A204.1 (cell line): ENCODE measurements around the gene KIFAP3.

Experiments used
- FAIRE-seq: peaks from 2 replicates; lab custom pipeline; 2012; peaks lifted over from hg19 to GRCh38; lab: Jason Lieb, UNC

The KIFAP3 gene

GRCh38 chr1:169985757-169986156 is 88.7 kb downstream of the KIFAP3 start:
- peak; percentile 47 for FAIRE-seq

- peak; percentile 48 for FAIRE-seq
These were observed 100.4 kb downstream of the KIFAP3 start for GRCh38 chr1:169974067-169974466.

- FAIRE-seq = no peak
These were observed 104.4 kb downstream of the KIFAP3 start for GRCh38 chr1:169970114-169970513.

GRCh38 chr1:169968174-169968573 is 106.3 kb downstream of the KIFAP3 start:
- FAIRE-seq = no peak

GRCh38 chr1:169964206-169964605 is 110.3 kb downstream of the KIFAP3 start:
- FAIRE-seq = no peak

- peak; percentile 98 for FAIRE-seq
These were observed 114.8 kb downstream of the KIFAP3 start for GRCh38 chr1:169959686-169960085.

- no peak for FAIRE-seq
These were observed 115.5 kb downstream of the KIFAP3 start for GRCh38 chr1:169958987-169959386.

GRCh38 chr1:169957884-169958283 is 116.6 kb downstream of the KIFAP3 start:
- no peak for FAIRE-seq

- FAIRE-seq = peak; percentile 94
These were observed 123.4 kb downstream of the KIFAP3 start for GRCh38 chr1:169951108-169951507.

- no peak for FAIRE-seq
These were observed 125.4 kb downstream of the KIFAP3 start for GRCh38 chr1:169949139-169949538.

- FAIRE-seq = no peak
These were observed 128.3 kb downstream of the KIFAP3 start for GRCh38 chr1:169946206-169946605.

- no peak for FAIRE-seq
These were observed 129.3 kb downstream of the KIFAP3 start for GRCh38 chr1:169945181-169945580.

- FAIRE-seq = no peak
These were observed 129.9 kb downstream of the KIFAP3 start for GRCh38 chr1:169944621-169945020.

GRCh38 chr1:169943963-169944526 is 130.4 kb downstream of the KIFAP3 start:
- FAIRE-seq = no peak

- peak; percentile 100 for FAIRE-seq
These were observed 132.3 kb downstream of the KIFAP3 start for GRCh38 chr1:169941982-169942830.

- no peak for FAIRE-seq
These were observed 140.3 kb downstream of the KIFAP3 start for GRCh38 chr1:169933984-169934725.

- peak; percentile 100 for FAIRE-seq
These were observed 142.7 kb downstream of the KIFAP3 start for GRCh38 chr1:169931795-169932231.

GRCh38 chr1:169929210-169929526 is 145.3 kb downstream of the KIFAP3 start:
- no peak for FAIRE-seq

GRCh38 chr1:169928438-169929209 is 145.9 kb downstream of the KIFAP3 start:
- FAIRE-seq = no peak

- FAIRE-seq = no peak
These were observed 148.7 kb downstream of the KIFAP3 start for GRCh38 chr1:169925505-169926482.

- FAIRE-seq = no peak
These were observed 149.7 kb downstream of the KIFAP3 start for GRCh38 chr1:169924829-169925228.
